ENCODE results near the gene LRMDA. TPM values are rescaled to one million over a fixed set of nuclear protein-coding genes. Genes with fewer than 3 reads are reported as not detected.

The LRMDA gene
- total and polyA plus RNA-seq, 2 of the 8 experiments (the other 6 are each of a cell fraction or from before 2014, with no cell fraction given) = 0.86 to 2.8 TPM

- no peaks in the 10 kb centered on the region for H4K20me1 ChIP-seq (replicated peaks in 1 of 2; ENCODE audit: control insufficient read depth in 1 of 2, insufficient read depth in 2 of 2, low read length in 2 of 2)
- no peak overlapping the region for H3K27ac ChIP-seq (ENCODE audit: low read depth, low read length)
- H3K4me2 ChIP-seq (ENCODE audit: insufficient read depth in 1 of 2, low read depth in 2 of 2, low read length in 2 of 2) = no peak overlapping the region
- no peak for TF ChIP-seq EZH2 (IDR thresholded peaks at IDR 0.05; ENCODE audit: low read depth, low read length, severe bottlenecking)
- H2BK5ac ChIP-seq (ENCODE audit: low read depth, low read length) = no peak overlapping the region
- CTCF ChIA-PET (ENCODE audit: partially characterized antibody) = interaction anchor here (0.5 kb wide), 1 partner anchor 1398 kb away, joined by 4 read pairs; no protein-coding TSS in a partner anchor
- no peak overlapping the region for H3K56ac ChIP-seq (replicated peaks; ENCODE audit: insufficient read length, low read depth, low read length)
- H3K18ac ChIP-seq (ENCODE audit: extremely low read depth, low read length) = no peak overlapping the region
- 94% methylated on average over 4 of the region's 4 CpGs; no CpG with 5 or more reads in 1 of the 2 experiments for WGBS, 2 experiments (ENCODE audit: extremely low coverage in 1 of 2, insufficient coverage in 1 of 2, insufficient read length in 1 of 2, insufficient replicate concordance in 2 of 2, low coverage in 1 of 2, low lambda C conversion rate in 2 of 2, missing lambda C conversion rate in 1 of 2)
- no peak overlapping the region for H3K23ac ChIP-seq (ENCODE audit: insufficient read length)
- POLR2A ChIA-PET (ENCODE audit: partially characterized antibody) = no interaction called here
- H3K79me1 ChIP-seq (ENCODE audit: low read depth, low read length) = no peaks in the 10 kb centered on the region
- no peaks in the 10 kb centered on the region for H3K23me2 ChIP-seq (ENCODE audit: low read depth, low read length)
- no peak overlapping the region for H2AK5ac ChIP-seq (ENCODE audit: low read depth, low read length)
- peaks cover 0 to 4% (median 0%) of the 10 kb centered on the region in 4 experiments; a peak in 2 of 7 replicates for H3K4me1 ChIP-seq (replicated peaks in 1 of 4; ENCODE audit: control insufficient read depth in 3 of 4, insufficient read depth in 4 of 4, low read length in 3 of 4)
- H4K5ac ChIP-seq (ENCODE audit: insufficient read length, low read depth, low read length) = no peak overlapping the region
- H3K36me3 ChIP-seq (ENCODE audit: control insufficient read depth in 2 of 4, insufficient read depth in 4 of 4, low read length in 3 of 4) = no peaks in the 10 kb centered on the region
- no peak overlapping the region for H2BK15ac ChIP-seq (ENCODE audit: low read length)
- H2AFZ ChIP-seq (ENCODE audit: low read length) = peak overlapping the region; percentile 29; the same call in 1 of the 2 replicates
- H3K9ac ChIP-seq (replicated peaks in 1 of 4; ENCODE audit: extremely low read depth in 1 of 4, low read depth in 3 of 4, low read length in 3 of 4) = no peak overlapping the region
- no peak overlapping the region for H2BK20ac ChIP-seq (ENCODE audit: low read length)
- H3K79me2 ChIP-seq (ENCODE audit: control insufficient read depth in 1 of 2, insufficient read depth in 2 of 2, low read length in 2 of 2) = no peaks in the 10 kb centered on the region
- no peak overlapping the region for H3K4ac ChIP-seq (replicated peaks; ENCODE audit: insufficient read length, low read depth, low read length)
- FAIRE-seq = no peak
- H3K4me3 ChIP-seq (ENCODE audit: extremely low read depth in 1 of 4, insufficient read depth in 2 of 4, low read depth in 3 of 4, low read length in 4 of 4) = no peak overlapping the region
- H3K27me3 ChIP-seq (replicated peaks in 1 of 4; ENCODE audit: control insufficient read depth in 3 of 4, extremely low read depth in 1 of 4, insufficient read depth in 3 of 4, low read length in 3 of 4) = no peaks in the 10 kb centered on the region
- no peak overlapping the region for H4K8ac ChIP-seq (ENCODE audit: extremely low read depth, insufficient read depth, low read length)
- no peak overlapping the region for H4K91ac ChIP-seq (replicated peaks; ENCODE audit: insufficient read length, low read length)
- no peak for DNase-seq (ENCODE audit: low read depth in 1 of 2, low spot score in 2 of 2)
- H2BK120ac ChIP-seq (replicated peaks; ENCODE audit: low read depth, low read length) = no peak overlapping the region
- no peak overlapping the region for H3K14ac ChIP-seq (ENCODE audit: insufficient read length)
- no peaks in the 10 kb centered on the region for H3K9me3 ChIP-seq (ENCODE audit: insufficient read depth in 2 of 2, low read depth in 1 of 2, low read length in 1 of 2)
- no peak overlapping the region for H2BK12ac ChIP-seq (ENCODE audit: low read depth, low read length)
Observed at GRCh38 chr10:75506930-75507329, 75.5 kb downstream of the LRMDA start.
